GM21447 (cell line): Measurements from ENCODE around the gene VDAC1.
"Not testable (repeated sequence)": the region's sequence is repeated elsewhere in the genome, so short reads cannot be mapped to it uniquely, and the experiment has no call there.

Experiments used
- ATAC-seq: cut with Tn5 transposase; IDR thresholded peaks from one replicate; pipeline ENCODE4 v1.9.1; 2021; ENCODE audit not compliant: unreplicated experiment

Gene VDAC1

GRCh38 chr5:133942614-133943474 lies 61.9 kb downstream of the VDAC1 start:
- ATAC-seq: no peak

GRCh38 chr5:133941456-133942196 lies 63.1 kb downstream of the VDAC1 start:
- no peak for ATAC-seq

- ATAC-seq: no peak
Measured at GRCh38 chr5:133939668-133940067, 65.1 kb downstream of the VDAC1 start.

GRCh38 chr5:133938929-133939328 lies 65.8 kb downstream of the VDAC1 start:
- ATAC-seq: peak; percentile 53

GRCh38 chr5:133938039-133938821 lies 66.5 kb downstream of the VDAC1 start:
- no peak for ATAC-seq

- not testable (repeated sequence) for ATAC-seq
Measured at GRCh38 chr5:133937628-133938027, 67.1 kb downstream of the VDAC1 start.

GRCh38 chr5:133936651-133937015 lies 68.1 kb downstream of the VDAC1 start:
- no peak for ATAC-seq

GRCh38 chr5:133935991-133936650 lies 68.7 kb downstream of the VDAC1 start:
- not testable (repeated sequence) for ATAC-seq

GRCh38 chr5:133935667-133935940 lies 69.2 kb downstream of the VDAC1 start:
- ATAC-seq: no peak

GRCh38 chr5:133934822-133935666 lies 69.7 kb downstream of the VDAC1 start:
- peak; percentile 44 for ATAC-seq

GRCh38 chr5:133934311-133934710 lies 70.5 kb downstream of the VDAC1 start:
- no peak for ATAC-seq

GRCh38 chr5:133933670-133934295 lies 71.0 kb downstream of the VDAC1 start:
- no peak for ATAC-seq

- no peak for ATAC-seq
Measured at GRCh38 chr5:133933169-133933509, 71.6 kb downstream of the VDAC1 start.

- no peak for ATAC-seq
Measured at GRCh38 chr5:133932441-133933168, 72.2 kb downstream of the VDAC1 start.

- ATAC-seq: no peak
Measured at GRCh38 chr5:133931546-133931945, 73.2 kb downstream of the VDAC1 start.

- no peak for ATAC-seq
Measured at GRCh38 chr5:133930813-133931090, 74.0 kb downstream of the VDAC1 start.

- peak; percentile 41 for ATAC-seq
Measured at GRCh38 chr5:133930061-133930812, 74.5 kb downstream of the VDAC1 start.

GRCh38 chr5:133928587-133929393 lies 76.0 kb downstream of the VDAC1 start:
- peak; percentile 24 for ATAC-seq
